Measurements from ENCODE around the gene HMX3. TPM values are rescaled to one million over a fixed set of nuclear protein-coding genes. Genes with fewer than 3 reads are reported as not detected.

Gene HMX3
- total RNA-seq, 4 donors from 2014 or later = not detected

GRCh38 chr10:123180101-123181090, 44.6 kb downstream of the HMX3 start:
- Histone ChIP-seq H3K36me3 (peaks cover 0 to 52% (median 0%) of the 10 kb centered on the region in 3 donors), H3K4me3 (no peak overlapping the region), H3K27me3 (no peaks in the 10 kb centered on the region), H3K27ac (no peak overlapping the region), H3K4me1 (no peaks in the 10 kb centered on the region), H3K9me3 (peaks cover 0 to 34% (median 9%) of the 10 kb centered on the region in 4 donors)
- DNase-seq (ENCODE audit: low spot score in 2 of 2) = no peak
- no peak for TF ChIP-seq CTCF (IDR thresholded peaks at IDR 0.05)
- TF ChIP-seq EP300 (IDR thresholded peaks at IDR 0.05) = no peak
- no peak for TF ChIP-seq POLR2A (IDR thresholded peaks at IDR 0.05)
- 91 to 92% methylated on average over 7 of the region's 7 CpGs for WGBS, 2 donors

- no peaks in the 10 kb centered on the region for H3K4me1 ChIP-seq
- no peaks in the 10 kb centered on the region for H3K27me3 ChIP-seq
- 97 to 100% methylated on average over 2 of the region's 2 CpGs for WGBS, 2 donors
- H3K9me3 ChIP-seq = peaks cover 0 to 40% (median 9%) of the 10 kb centered on the region in 4 donors
- no peak overlapping the region for H3K27ac ChIP-seq
- no peak overlapping the region for H3K4me3 ChIP-seq
- peaks cover 0 to 40% (median 0%) of the 10 kb centered on the region in 3 donors for H3K36me3 ChIP-seq
- DNase-seq (ENCODE audit: low spot score in 2 of 2) = no peak
- no peak for TF ChIP-seq EP300 (IDR thresholded peaks at IDR 0.05)
- no peak for TF ChIP-seq CTCF (IDR thresholded peaks at IDR 0.05)
- TF ChIP-seq POLR2A (IDR thresholded peaks at IDR 0.05) = no peak
Observed at GRCh38 chr10:123183724-123184123, 48.0 kb downstream of the HMX3 start.

- no peaks in the 10 kb centered on the region for H3K4me1 ChIP-seq
- H3K9me3 ChIP-seq = peaks cover 0 to 29% (median 8%) of the 10 kb centered on the region in 4 donors
- H3K36me3 ChIP-seq = peaks cover 0 to 67% (median 0%) of the 10 kb centered on the region in 3 donors
- WGBS, 2 donors = 96 to 97% methylated on average over 5 of the region's 5 CpGs
- DNase-seq (ENCODE audit: low spot score in 2 of 2) = no peak
- no peak overlapping the region for H3K4me3 ChIP-seq
- H3K27me3 ChIP-seq = no peaks in the 10 kb centered on the region
- no peak overlapping the region for H3K27ac ChIP-seq
- TF ChIP-seq EP300 (IDR thresholded peaks at IDR 0.05) = no peak
- no peak for TF ChIP-seq POLR2A (IDR thresholded peaks at IDR 0.05)
- TF ChIP-seq CTCF (IDR thresholded peaks at IDR 0.05) = no peak
Observed at GRCh38 chr10:123187781-123188180, 52.0 kb downstream of the HMX3 start.

Other genes starting within 250 kb of the HMX3 start
- gene FAM24A, start 225.4 kb upstream of the HMX3 start, total RNA-seq = not detected
- gene C10orf88, start 181.7 kb upstream of the HMX3 start, total RNA-seq = 1 to 10 TPM; 5.2 to 7.2 (median 6.3) TPM
- 10 to 100 TPM in 1 of 4 donors, 1 to 10 TPM in 3; 1.2 to 11.6 (median 3.9) TPM for gene PSTK, start 155.6 kb upstream of the HMX3 start, total RNA-seq
- gene IKZF5, start 127.2 kb upstream of the HMX3 start, total RNA-seq = 10 to 100 TPM in 3 of 4 donors, 1 to 10 TPM in 1; 7.2 to 16.4 (median 13.8) TPM
- 10 to 100 TPM; 17.4 to 26.8 (median 24.7) TPM for gene ACADSB, start 127.0 kb upstream of the HMX3 start, total RNA-seq
- gene HMX2, start 12.2 kb downstream of the HMX3 start, total RNA-seq = not detected
- gene BUB3, start 18.4 kb downstream of the HMX3 start, total RNA-seq = 100 to 1,000 TPM in 1 of 4 donors, 10 to 100 TPM in 3; 68.1 to 100 (median 73.4) TPM

Measured in tibial nerve (tissue), 4 donors.